Dedifferentiated amniotic fluid mesenchymal stem cell (primary cell): ENCODE data around the gene OR52A1.
"Not testable (repeated sequence)": the region's sequence is repeated elsewhere in the genome, so short reads cannot be mapped to it uniquely, and the experiment has no call there.

Experiments
- DNase-seq: peaks from one replicate; pipeline ENCODE4 v3.0.0-alpha.2; 2016; ENCODE audit errors: extremely low spot score

OR52A1 gene

DNA sequence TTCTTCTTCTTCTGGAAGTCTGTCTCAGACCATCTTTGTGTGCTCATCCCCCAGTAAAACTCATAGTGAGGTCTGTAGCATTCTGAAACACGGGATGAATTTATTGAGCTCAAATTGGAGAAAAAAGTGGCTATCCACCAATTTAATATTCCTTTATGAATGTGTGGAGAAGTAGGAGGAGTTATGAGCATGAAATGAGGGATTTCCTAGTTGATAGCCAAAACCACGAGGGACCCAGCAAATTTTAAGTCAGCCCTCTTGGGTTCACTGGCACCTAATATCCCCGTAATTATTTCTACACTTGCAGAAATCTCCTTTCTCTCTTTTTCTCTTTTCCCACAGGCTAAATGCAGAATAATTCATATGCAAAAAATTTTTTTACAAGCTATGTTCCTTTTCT, at the start of gene OR52A1:
OR52A1 (minus strand) TSS at position 101 of the 400 bp plus-strand sequence. CDS start 2,388 bp downstream, outside the sequence.
- no peak for DNase-seq

DNA sequence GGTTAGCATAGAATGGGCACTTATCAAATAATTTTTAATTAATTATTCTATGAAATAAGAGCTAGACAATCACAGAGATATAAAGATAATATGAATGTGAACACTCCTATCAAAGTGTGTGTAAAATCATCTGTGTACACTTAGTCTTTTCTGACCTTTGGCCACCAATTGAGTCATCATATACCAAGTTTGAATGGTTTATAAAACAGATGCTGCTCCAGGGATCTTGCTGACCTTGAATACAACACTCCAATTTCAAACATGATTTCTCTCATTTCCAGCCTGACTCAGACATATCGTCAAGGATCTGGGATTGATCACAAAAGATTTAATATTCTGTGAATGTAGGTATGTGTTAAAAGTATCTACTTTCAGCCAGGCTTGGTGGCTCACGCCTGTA, 48.8 kb upstream of the OR52A1 start:
- no peak for DNase-seq

DNA sequence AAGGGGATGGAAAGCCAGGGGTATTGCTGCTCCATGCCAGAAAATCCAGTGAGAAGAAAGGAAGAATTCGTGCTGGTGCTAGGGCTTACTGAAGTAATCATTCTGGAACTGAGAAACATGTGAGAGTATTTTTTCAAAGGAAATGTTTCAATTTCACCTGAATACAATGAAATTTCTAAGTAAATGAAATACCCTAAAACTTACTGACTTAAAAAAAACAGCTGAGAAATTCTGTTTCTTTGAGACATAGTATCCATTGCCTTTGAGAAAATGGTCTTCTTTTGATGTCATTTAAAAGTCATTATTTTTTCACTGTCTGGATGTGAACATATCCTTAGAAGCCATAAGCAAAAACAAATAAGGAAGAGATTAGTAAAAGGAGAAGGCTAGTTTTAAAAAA, 46.0 kb upstream of the OR52A1 start, which contains the start of gene OR51V1:
OR51V1 (minus strand) TSS at position 101 of the 400 bp plus-strand sequence; CDS start at position 101, 0 bp downstream.
- DNase-seq = no peak

DNA sequence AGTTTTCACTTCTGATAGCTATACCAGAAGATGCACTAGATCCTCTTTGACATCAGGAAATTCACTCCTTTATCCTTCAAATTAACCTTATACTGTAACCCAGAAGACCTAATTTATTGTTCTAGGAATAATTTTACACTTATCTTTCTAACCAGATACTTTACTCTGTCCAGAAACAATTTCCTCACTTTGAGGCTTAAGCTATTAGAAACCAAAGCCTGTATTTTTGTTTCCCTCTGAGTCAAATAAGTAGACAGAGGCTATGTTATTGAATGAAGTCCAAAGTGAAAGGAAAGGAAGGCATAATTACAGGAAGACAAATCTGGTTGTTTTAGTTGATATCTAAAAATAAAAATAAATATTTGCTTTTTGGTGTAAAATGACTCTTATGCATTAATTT, 43.7 kb upstream of the OR52A1 start:
- DNase-seq = no peak

DNA sequence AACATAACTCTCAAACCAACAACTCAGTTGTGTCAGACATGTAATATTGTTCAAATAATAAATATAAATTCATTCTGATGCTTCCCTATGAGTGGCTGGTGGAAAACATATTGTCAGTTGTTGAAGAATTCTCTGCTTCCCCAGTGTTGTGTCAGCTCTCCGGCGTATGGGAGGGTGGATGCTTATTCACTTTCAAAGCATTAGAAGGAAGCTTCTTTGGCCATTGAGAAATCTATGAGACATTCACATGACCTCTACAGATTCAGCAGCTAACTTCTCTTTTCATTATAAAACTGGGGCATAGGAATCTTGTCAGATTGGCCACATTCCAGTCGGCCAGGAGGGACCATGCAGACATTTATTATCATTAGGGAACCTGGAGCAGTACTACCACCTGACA, 43.0 kb upstream of the OR52A1 start:
- no peak for DNase-seq

DNA sequence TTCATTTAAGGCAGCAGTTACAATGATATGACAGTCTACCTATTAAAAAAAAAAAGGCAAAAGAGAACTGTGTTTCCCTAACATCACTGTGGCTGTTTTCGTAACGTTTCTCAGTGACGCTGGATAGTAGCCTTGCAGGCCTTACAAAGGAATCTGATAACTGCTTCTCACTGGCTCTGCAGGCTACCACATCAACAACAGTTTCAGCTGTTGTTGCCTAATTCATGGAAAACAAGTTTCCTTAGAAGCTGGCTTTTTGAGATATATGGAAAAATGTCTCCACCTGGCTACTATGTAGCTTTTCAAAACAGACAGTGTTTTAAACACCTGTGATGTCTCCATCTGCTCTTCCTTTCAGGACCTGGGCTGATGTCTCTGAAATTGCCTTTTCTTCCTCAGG, 42.2 kb upstream of the OR52A1 start:
- no peak for DNase-seq

DNA sequence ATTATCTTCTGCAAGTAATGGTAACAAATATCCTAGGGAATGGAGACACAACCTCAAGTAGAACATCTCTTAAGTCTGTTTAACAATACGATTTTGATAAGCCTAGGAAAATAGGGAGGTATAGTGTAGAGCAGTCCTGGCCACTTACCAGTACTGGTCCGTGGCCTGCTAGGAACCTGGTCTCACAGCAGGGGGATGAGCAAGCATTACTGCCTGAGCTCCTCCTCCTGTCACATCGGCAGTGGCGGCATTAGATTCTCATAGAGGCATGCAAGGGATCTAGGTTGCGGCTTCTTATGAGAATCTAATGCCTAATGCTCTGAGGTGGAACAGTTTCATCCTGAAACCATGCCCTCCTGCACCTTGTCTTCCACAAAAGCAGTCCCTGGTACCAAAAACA, 41.5 kb upstream of the OR52A1 start:
- no peak for DNase-seq

DNA sequence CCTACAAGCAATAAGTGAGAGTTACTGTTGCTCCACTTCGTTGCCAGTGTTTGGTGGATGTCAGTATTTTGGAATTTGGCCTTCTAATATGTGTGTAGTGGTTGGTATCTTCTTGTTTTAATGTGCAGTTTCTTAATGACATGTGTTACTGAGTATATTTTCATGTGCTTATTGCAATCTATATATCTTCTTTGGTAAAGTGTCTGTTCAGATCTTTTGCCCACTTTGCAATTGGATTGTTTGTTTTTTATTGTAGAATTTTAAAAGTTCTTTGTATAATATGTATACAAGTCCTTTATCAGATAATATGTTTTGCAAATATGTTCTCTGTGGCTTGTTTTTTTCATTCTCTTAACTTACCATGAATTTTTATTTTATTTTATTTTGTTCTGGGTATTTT, 38.2 kb upstream of the OR52A1 start:
- no peak for DNase-seq

DNA sequence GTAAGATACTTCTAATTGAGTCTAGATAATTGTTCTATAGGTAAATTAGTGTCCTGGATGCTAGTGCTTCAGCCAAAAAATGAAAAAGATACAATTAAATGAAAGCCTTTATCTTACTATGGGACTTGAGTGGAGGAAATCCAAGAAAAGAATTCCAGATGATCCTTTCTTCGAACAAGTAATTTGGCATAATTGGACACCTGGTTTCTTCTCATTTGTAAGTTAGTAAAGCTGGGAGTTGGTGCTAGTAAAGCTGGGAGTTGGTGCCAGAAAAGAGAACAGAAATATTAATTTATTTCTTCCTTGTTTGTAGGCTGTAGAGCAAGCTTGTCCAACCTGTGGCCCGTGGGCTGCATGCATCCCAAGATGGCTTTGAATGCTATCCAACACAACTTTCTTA, 33.6 kb upstream of the OR52A1 start:
- no peak for DNase-seq

DNA sequence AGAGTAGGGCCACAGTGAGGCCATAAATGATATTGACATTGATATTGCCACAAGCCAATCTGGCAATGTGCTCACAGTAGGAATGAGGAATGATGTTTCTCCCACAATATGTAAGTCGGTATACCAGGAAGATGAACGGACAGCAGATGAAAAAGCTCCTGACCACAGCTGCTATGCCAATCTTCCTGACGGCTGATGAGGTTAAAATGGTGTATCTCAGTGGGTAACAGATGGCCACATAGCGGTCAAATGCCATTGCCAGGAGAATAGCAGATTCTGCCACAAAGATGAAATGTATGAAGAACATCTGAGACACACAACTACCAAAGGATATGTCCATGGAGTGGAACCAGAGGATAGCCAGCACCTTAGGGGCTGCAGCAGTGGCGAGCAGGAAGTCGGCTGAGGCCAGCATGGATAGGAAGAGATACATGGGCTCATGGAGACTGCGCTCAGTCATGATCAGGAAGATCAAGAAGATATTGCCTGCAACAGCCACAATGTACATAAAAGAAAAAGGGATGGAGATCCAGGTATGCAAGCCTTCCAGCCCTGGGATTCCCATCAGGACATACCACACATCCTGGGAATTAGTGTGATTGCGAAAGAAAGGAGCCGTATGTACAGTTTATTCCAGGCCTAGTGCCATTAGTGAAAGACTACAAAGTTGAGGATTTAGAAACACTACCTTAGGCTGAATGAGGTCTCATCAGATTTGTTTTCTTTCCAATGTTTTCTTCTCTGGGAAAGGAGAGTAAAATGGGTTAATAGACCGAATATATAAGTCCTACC, 23.7 kb upstream of the OR52A1 start:
- DNase-seq = peak; percentile 11

DNA sequence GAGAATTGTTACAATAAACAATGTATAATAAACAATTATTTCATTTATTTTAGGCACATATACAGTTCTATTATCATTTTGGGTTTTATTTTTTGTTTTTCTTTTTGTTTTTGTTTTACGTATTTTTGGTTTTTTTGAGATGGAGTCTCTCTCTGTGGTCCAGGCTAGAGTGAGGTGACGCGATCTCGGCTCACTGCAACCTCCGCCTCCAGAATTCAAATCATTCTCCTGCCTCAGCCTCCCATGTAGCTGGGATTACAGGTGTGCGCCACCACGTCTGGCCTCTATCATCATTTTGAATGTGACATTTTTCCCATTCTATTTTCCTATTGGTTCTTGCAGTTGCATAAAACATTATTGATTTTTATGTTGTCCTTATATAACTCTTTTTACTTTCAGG, 20.4 kb upstream of the OR52A1 start:
- no peak for DNase-seq

DNA sequence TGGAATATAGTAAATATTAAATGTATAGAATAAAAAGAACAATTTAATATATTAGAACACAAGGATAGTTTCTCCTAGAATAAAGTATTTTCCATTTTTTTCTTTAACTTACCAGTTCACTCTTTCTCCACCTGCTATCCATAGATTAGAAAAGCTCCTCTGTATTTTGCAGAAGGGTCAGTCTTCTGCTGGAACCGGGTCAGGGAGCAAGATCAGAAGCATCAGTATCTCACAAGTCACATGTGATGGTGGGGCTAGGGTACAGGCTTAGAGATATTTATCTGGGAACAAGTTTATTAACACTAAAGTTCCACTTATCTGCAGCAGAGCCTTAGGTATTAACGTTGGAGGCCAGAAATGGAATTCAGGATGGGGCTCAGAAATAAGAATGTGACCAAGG, 17.3 kb upstream of the OR52A1 start:
- no peak for DNase-seq

DNA sequence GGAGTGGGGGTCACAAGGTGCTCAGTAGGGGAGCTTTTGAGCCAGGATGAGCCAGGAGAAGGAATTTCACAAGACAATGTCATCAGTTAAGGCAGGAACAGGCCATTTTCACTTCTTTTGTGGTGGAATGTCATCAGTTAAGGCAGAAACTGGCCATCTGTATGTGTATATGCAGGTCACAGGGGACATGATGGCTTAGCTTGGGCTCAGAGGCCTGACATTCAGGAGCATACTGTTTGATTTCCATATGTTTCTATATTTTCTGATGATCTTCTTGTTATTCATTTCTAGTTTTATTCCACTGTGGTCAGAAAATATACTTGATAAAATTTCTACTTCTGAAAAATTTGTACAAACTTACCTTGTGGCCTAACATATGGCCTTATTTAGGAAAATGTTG, 11.3 kb upstream of the OR52A1 start:
- not testable (repeated sequence) for DNase-seq

DNA sequence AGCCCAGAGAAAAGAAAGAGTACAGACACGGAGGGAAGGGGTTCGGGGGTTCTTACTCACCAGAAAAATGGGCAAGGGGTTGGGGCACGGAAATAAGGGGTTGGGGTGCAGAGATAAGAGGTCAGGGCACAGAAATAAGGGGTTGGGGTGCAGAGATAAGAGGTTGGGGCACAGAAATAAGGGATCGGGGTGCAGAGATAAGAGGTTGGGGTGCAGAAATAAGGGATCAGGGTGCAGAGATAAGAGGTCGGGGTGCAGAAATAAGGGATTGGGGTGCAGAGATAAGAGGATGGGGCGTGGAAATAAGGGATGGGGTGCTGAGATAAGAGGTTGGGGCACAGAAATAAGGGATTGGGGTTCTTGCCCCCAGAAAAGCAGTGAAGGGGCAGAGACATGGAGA, 10.2 kb upstream of the OR52A1 start:
- not testable (repeated sequence) for DNase-seq

DNA sequence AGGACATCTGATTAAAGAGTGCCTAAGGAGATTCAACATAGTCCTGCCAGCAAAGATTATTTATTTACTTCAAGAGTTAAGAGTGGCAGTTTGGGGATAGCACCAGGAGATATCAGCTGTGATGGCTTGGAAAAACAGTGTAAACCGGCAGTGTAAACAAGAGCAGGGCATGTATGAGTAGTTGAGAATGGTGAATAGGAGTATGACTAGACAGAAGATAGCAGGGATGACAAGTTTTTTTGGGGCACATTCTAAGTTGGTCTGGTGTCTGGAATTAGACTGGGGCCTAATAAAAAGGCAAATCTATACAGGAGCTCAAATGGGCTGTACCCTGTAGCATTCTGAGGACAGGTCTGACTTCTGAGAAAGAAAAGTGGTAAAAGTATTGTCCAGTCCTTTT, 6.5 kb upstream of the OR52A1 start:
- DNase-seq = not testable (repeated sequence)

DNA sequence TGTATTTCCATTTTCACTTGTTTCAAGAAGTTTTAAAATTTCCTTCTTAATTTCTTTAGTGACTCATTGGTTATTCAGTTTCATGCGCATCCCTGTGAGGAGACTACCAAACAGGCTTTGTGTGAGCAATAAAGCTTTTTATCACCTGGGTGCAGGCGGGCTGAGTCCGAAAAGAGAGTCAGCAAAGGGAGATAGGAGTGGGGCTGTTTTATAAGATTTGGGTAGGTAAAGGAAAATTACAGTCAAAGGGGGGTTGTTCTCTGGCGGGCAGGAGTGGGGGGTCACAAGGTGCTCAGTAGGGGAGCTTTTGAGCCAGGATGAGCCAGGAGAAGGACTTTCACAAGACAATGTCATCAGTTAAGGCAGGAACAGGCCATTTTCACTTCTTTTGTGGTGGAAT, 5.7 kb upstream of the OR52A1 start:
- not testable (repeated sequence) for DNase-seq

DNA sequence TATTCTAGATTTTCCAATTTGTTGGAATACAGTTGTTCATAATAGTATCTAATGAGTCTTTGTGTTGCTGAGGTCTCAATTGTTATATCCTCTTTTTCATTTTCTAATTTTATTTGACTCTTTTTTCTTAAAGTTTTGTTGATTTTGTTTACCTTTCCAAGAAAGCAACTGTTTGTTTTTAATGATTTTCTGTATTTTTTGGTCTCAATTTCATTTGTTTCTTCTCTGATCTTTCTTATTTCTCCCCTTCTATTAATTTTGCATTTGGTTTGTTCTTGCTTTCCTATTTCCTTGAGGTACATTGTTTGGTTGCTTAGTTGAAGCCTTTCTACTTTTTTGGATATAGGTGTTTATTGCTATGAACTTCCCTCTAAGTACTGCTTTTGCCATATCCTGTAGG, 5.2 kb upstream of the OR52A1 start:
- peak; percentile 8 for DNase-seq

DNA sequence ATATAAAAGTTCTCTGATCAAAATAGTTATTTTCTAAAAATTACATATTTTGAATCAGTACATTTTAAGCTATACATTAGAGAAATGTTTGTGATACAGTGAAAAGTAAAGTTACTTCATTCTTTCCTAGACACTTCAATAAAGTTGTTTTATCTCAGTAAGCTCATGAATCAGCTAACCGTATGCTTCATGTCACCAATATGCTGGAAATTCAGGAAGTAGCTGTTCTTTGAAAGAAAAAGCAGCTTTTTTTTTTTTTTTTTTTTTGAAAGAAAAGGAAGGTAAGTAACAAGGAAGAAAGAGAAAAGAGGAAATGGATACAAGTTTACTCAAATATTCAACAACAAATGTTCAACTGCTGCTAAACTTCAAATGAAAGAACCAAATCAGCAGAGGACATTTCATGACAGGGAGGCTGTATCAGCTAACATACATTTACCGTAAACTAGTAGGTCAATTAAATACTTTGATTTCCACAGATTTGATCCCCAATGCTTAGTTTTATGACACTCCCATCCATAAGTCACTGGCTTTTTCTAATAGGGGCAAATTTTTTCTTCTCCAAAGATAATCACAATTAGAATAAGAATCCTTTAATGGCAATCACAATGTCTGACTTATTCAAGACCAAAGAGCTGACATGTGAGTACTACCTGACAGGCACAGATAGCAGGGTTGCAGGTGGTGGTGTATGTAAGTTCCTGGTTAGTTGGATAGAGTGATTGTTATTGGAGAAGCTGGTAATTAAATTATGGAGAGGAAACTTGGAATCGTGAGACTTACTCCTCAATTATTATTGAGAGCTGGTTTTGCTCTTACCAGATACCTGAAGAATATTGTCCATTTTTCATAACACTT, 754 bp downstream of the OR52A1 start:
- no peak for DNase-seq

DNA sequence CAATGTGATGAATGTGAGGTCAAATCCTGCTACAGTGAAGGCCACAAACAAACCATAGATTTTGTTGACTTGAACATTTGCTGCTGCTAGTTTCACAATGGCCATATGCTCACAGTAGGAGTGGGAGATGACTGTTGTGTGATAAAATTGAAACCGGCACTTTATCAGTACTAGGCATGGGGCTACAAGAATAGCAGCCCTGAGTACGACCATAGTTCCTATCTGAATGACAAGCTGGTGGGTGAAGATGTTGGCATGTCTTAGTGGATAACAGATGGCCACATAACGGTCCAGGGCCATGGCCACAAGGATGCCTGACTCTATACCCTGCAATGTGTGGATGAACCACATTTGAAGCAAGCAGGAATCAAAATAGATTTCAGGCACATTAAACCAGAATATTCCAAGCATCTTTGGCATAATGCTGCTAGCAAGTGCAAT, 2.8 kb downstream of the OR52A1 start:
- DNase-seq = no peak

DNA sequence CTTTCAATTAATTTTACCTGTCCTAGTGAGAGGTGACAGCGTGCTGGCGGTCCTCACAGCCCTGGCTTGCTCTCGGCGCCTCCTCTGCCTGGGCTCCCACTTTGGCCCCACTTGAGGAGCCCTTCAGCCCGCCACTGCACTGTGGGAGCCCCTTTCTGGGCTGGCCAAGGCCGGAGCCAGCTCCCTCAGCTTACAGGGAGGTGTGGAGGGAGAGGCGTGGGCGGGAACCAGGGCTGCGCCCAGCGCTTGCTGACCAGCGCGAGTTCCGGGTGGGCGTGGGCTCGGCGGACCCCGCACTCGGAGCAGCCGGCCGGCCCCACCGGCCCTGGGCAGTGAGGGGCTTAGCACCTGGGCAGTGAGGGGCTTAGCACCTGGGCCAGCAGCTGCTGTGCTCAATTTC, 10.4 kb downstream of the OR52A1 start:
- DNase-seq = not testable (repeated sequence)

DNA sequence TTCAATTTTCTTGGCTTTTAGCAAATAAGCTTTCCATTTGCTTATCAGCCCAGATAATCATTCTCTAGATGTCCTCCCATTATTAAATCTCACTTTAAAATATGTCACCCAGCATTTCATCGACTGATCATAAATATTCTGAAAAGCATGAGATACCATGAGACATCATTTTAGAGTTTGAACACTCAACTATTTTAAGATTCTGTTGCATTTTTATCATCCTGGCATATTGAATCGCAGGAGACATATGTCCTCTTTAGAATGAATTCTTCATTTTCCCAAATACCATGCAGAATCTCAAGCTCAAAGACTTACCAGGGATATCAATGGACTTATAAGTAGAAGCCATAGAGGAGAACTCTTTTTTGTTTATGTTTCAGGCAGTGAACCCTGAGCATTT, 16.6 kb downstream of the OR52A1 start, which contains the start of gene OR52A5:
OR52A5 (minus strand) TSS at position 361 of the 400 bp plus-strand sequence. CDS start 5,714 bp downstream, outside the sequence.
- DNase-seq = no peak

DNA sequence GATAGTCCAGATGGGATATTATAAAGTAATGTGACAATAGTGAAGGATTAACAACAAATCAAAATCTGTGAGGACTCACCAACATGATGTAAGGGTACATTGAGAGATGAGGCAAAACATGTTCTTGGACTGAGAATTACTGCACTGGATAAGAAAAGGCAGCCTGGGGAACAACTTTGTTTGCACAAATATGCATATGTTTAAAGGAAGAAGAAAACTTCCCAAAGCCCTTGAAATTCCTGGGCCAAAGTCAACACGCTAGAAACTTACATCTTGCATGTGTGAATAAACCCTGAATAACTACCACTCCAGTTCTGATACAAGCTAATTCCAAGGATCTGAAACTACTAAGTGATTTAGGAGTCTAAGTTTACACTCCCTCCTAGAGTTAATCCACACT, 17.5 kb downstream of the OR52A1 start:
- DNase-seq = no peak

DNA sequence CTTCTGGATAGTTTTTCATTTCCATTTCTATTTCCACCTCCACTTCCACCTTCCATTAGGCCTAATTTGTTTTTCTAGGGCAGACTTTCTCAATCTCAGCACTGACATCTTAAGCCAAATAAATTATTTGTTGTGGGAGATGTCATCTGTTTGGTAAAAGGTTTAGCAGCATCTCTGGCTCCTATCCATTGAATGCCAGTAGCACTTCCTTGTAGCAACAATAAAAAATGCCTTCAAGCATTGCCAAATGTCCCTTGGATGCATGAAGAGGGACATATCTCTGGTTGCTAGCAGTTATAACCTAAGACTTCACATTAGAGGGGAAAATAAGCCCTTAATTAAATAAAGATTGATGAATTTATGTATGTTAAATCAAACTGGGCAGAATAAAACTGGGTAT, 18.3 kb downstream of the OR52A1 start:
- no peak for DNase-seq
